ELF-1 (cell line): ENCODE results near the gene IGFL4.

Experiments
- DNase-seq: peaks from one replicate; pipeline ENCODE4 v3.0.0-alpha.2; 2016; ENCODE audit warnings: low read depth, low spot score

IGFL4 gene

GRCh38 chr19:46040952-46041500 lies at the start of gene IGFL4:
TSS of gene IGFL4 (minus strand) at chr19:46041002. CDS start at chr19:46040962, 40 bp downstream.
- DNase-seq: no peak

GRCh38 chr19:46090444-46090843 lies 49.6 kb upstream of the IGFL4 start:
- no peak for DNase-seq

- no peak for DNase-seq
These were observed 48.6 kb upstream of the IGFL4 start for GRCh38 chr19:46089432-46089831.

- DNase-seq: no peak
These were observed 47.3 kb upstream of the IGFL4 start for GRCh38 chr19:46088101-46088500.

GRCh38 chr19:46085888-46086287 lies 45.1 kb upstream of the IGFL4 start:
- no peak for DNase-seq

- DNase-seq: no peak
These were observed 41.9 kb upstream of the IGFL4 start for GRCh38 chr19:46082728-46083050.

GRCh38 chr19:46081928-46082727 lies 41.3 kb upstream of the IGFL4 start:
- peak; percentile 25 for DNase-seq

- no peak for DNase-seq
These were observed 39.8 kb upstream of the IGFL4 start for GRCh38 chr19:46080561-46080960.

- DNase-seq: no peak
These were observed 38.8 kb upstream of the IGFL4 start for GRCh38 chr19:46079576-46079975.

GRCh38 chr19:46078573-46079332 lies 38.0 kb upstream of the IGFL4 start:
- peak; percentile 62 for DNase-seq

- DNase-seq: no peak
These were observed 37.0 kb upstream of the IGFL4 start for GRCh38 chr19:46077815-46078167.

GRCh38 chr19:46076951-46077814 lies 36.4 kb upstream of the IGFL4 start:
- DNase-seq: peak; percentile 87

GRCh38 chr19:46076031-46076880 lies 35.5 kb upstream of the IGFL4 start:
- no peak for DNase-seq

- DNase-seq: no peak
These were observed 32.6 kb upstream of the IGFL4 start for GRCh38 chr19:46073268-46073922.

- DNase-seq: no peak
These were observed 29.1 kb upstream of the IGFL4 start for GRCh38 chr19:46069806-46070341.

GRCh38 chr19:46068345-46069258 lies 27.8 kb upstream of the IGFL4 start:
- DNase-seq: no peak

- DNase-seq: no peak
These were observed 26.9 kb upstream of the IGFL4 start for GRCh38 chr19:46067691-46068090.

GRCh38 chr19:46066471-46066870 lies 25.7 kb upstream of the IGFL4 start:
- DNase-seq: no peak

- DNase-seq: no peak
These were observed 24.8 kb upstream of the IGFL4 start for GRCh38 chr19:46065486-46066071.
